Activated T-helper 1 cell treated with anti-CD3 and anti-CD28 coated beads, Interleukin-12 subunit alpha, Interleukin-12 subunit beta, Interleukin-2, Interleukin-4 antibody, amounts not matched to agents 30 ng/mL and 10 ng/mL and 1 ng/mL, durations not matched to agents 14 hours and 24 hours and 36 hours (primary cell): Measurements from ENCODE around the gene HOTAIR. TPM values are rescaled to one million over a fixed set of nuclear protein-coding genes. Genes with fewer than 3 reads are reported as not detected.
A peak's percentile ranks its signal among the peaks of the same experiment; 100 is the strongest.

Experiments
- DNase-seq: peaks from one replicate; pipeline ENCODE4 v3.0.0; 2021; ENCODE audit warnings: low spot score
- H3K27ac Mint-ChIP-seq: one replicate; pipeline ENCODE4 v1.8.0; 2021; ENCODE audit warnings: mild to moderate bottlenecking, mixed read lengths
- H3K27me3 Mint-ChIP-seq: one replicate; pipeline ENCODE4 v1.8.0; 2022; ENCODE audit warnings: mild to moderate bottlenecking, moderate library complexity, mixed read lengths; ENCODE audit not compliant: insufficient read depth
- H3K36me3 Mint-ChIP-seq: one replicate; pipeline ENCODE4 v1.8.0; 2021; ENCODE audit warnings: low read depth, mixed read lengths
- H3K4me1 Mint-ChIP-seq: one replicate; pipeline ENCODE4 v1.8.0; 2021; ENCODE audit warnings: low read depth, mixed read lengths
- H3K4me3 Mint-ChIP-seq: one replicate; pipeline ENCODE4 v1.8.0; 2021; ENCODE audit warnings: mild to moderate bottlenecking, moderate library complexity, mixed read lengths
- H3K9me3 Mint-ChIP-seq: one replicate; pipeline ENCODE4 v1.8.0; 2021; ENCODE audit warnings: mixed read lengths
- intact Hi-C: fragments of 100-400 bp; cut with micrococcal nuclease; formaldehyde crosslinking; loops from one replicate; pipeline ENCODE4 v1.15.1; 2024
- total RNA-seq: library from RNA; stranded (reverse); gene quantifications from 2 replicates; pipeline ENCODE4 v1.2.3, GENCODE V29; 2022

HOTAIR gene
- total RNA-seq, 1 donor from 2014 or later, result not detected

DNA sequence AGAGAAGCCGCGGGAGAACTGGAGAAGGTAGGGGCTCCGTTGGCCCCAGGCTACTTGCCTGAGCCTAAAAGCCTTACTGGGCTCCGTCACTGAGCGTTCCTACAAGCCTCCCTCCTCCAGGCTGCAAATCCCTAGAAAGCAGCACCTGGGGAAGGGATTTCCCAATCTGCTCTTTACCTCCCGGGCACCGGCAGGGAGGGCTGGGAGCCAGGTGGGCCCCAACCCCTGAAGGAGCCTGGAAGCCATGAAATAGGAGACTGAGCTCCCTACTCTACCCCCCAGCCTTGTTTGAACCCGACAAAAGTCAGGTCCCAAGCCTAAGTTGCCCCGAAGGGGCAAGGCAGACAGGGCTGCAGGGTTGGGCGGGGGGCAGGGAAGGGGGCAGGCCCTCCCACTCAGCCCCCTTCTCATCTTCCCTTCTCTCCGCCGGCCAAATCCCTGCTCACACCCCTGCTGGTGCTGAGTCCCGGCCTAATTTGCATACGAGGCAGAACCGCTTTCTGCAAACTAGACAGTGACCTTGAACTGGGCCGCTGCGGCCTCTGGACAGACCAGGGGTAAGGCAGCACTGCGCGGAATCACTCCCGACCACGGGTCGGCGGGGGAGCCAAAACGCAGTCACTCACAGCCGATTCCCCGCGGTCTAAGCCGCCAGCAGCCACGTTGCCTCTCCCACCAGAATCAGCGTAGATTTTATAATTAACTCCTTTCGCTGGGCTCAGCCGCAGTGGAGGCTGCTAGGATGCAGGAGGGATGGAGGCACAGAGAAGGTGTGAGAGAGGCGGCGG is 23.8 kb downstream of the HOTAIR start:
- DNase-seq, result no peak
- no peak overlapping the region for H3K4me3 Mint-ChIP-seq
- peaks cover 88% of the 10 kb centered on the region for H3K27me3 Mint-ChIP-seq
- peak overlapping the region; percentile 52 for H3K27ac Mint-ChIP-seq
- H3K4me1 Mint-ChIP-seq, result no peaks in the 10 kb centered on the region
- no peaks in the 10 kb centered on the region for H3K9me3 Mint-ChIP-seq
- H3K36me3 Mint-ChIP-seq, result no peaks in the 10 kb centered on the region
- intact Hi-C loops, result loop anchor here (5.0 kb wide), 1 partner anchor 101 kb away; the partner anchor contains the start of gene HOXC4

DNA sequence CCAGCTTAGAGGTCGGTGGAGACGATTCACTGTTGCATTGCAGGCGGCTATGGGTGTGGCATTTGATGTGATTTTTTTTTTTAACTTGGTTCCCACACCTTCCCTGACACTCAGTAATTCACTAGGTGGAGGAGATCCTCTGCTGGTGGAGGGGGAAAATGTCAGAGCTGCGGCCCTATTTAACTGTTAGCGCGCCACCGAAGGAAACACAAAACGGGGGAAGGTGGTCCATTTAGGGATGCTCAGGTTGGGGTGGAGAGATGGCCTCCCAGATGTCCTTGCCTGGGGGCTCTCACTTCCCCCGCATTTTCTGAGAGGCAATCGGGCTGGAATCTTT is 24.3 kb downstream of the HOTAIR start:
- H3K27me3 Mint-ChIP-seq, result peaks cover 88% of the 10 kb centered on the region
- DNase-seq, result no peak
- no peaks in the 10 kb centered on the region for H3K9me3 Mint-ChIP-seq
- H3K27ac Mint-ChIP-seq, result peak overlapping the region; percentile 29
- intact Hi-C loops, result loop anchor here (5.0 kb wide), 1 partner anchor 102 kb away; the partner anchor contains the start of gene HOXC4
- no peaks in the 10 kb centered on the region for H3K36me3 Mint-ChIP-seq
- H3K4me3 Mint-ChIP-seq, result no peak overlapping the region
- no peaks in the 10 kb centered on the region for H3K4me1 Mint-ChIP-seq

DNA sequence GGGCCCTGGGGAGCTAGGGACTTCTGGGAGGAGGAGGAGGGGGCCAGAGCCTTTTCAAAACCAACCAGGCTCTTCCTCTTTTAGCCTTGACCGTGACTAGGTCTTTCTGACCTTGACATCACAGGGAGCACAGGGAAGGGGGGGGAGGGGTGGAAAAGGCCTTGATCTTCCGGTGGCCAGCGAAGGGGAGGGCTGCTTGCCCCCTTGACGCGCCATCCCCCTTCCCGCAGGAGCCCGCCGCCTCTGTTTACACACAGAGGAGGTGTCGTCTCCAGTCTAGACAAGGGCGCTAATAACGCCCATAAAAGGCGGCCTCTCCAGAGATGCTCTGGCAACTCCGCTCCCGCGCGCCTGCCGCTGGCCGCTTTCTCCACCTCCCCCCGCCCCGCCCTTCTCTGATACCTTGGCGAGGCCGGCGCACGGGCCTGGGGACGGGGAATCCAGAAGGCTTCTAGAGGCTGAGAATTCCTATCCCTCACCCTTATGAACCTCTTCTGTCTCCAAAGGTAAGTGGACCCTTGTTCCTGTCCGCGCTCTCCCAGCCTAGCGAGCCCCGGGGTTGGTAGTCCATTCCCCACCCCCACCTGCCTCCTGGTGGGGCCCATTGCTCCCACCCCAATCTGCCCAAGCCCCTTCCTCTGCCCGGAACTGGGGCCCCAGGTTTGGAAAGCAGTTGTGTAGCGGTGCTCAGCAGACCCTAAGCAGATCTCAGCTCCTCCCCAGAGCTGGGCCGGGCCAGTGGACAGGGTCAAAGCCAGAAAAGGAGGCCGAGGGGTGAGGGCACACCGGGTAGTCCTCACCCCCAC is 24.9 kb downstream of the HOTAIR start:
- no peak for DNase-seq
- H3K27me3 Mint-ChIP-seq, result peaks cover 91% of the 10 kb centered on the region
- no peak overlapping the region for H3K27ac Mint-ChIP-seq
- no peaks in the 10 kb centered on the region for H3K9me3 Mint-ChIP-seq
- intact Hi-C loops, result loop anchor here (5.0 to 10.0 kb wide), 2 partner anchors 102 to 255 kb away; partner anchors contain the start of gene HOXC4
- H3K4me3 Mint-ChIP-seq, result no peak overlapping the region
- no peaks in the 10 kb centered on the region for H3K36me3 Mint-ChIP-seq
- H3K4me1 Mint-ChIP-seq, result no peaks in the 10 kb centered on the region

GRCh38 chr12:53948650-53949593 is 25.8 kb downstream of the HOTAIR start:
- Mint-ChIP-seq H3K27ac (no peak overlapping the region), H3K4me1 (no peaks in the 10 kb centered on the region), H3K36me3 (no peaks in the 10 kb centered on the region), H3K4me3 (no peak overlapping the region), H3K27me3 (peaks cover 93% of the 10 kb centered on the region), H3K9me3 (no peaks in the 10 kb centered on the region)
- no peak for DNase-seq
- intact Hi-C loops, result loop anchor here (10.0 kb wide), 1 partner anchor 254 kb away; no protein-coding TSS in a partner anchor

GRCh38 chr12:53947743-53948142 is 27.0 kb downstream of the HOTAIR start:
- H3K9me3 Mint-ChIP-seq, result no peaks in the 10 kb centered on the region

DNA sequence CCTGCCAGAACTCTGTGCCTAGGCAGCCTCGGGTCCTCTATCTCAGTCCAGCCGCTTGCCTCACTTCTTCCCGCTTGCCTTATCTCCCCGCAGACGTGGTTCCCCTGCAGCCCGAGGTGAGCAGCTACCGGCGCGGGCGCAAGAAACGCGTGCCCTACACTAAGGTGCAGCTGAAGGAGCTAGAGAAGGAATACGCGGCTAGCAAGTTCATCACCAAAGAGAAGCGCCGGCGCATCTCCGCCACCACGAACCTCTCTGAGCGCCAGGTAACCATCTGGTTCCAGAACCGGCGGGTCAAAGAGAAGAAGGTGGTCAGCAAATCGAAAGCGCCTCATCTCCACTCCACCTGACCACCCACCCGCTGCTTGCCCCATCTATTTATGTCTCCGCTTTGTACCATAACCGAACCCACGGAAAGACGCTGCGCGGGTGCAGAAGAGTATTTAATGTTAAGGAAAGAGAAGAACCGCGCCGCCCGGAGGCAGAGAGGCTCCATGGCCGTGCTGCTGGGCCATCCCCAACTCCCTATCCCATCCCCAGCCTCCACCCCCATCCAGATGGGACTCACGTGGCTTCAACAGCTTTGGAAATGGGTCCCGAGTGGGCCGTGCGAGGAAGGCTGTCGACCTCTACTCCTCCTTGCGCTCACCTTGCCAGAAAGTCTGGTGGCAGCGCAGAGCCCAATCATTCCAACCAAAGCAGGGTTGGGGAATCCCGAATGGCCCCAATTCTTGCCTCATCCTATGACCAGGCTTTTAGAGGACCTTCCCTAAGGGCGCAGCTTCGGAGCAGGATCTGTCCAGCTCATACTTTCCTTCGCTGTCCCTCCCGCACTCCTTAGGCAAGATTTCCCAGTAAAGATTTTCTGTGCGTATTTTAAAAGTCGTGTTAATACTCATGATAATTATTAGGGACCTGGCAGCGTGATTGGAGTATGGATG is 29.6 kb downstream of the HOTAIR start:
- H3K4me1 Mint-ChIP-seq, result no peaks in the 10 kb centered on the region
- no peak overlapping the region for H3K27ac Mint-ChIP-seq
- no peaks in the 10 kb centered on the region for H3K36me3 Mint-ChIP-seq
- H3K27me3 Mint-ChIP-seq, result peaks cover 90% of the 10 kb centered on the region
- no peak for DNase-seq
- no peaks in the 10 kb centered on the region for H3K9me3 Mint-ChIP-seq
- no peak overlapping the region for H3K4me3 Mint-ChIP-seq
- intact Hi-C loops, result loop anchor here (10.0 kb wide), 1 partner anchor 250 kb away; no protein-coding TSS in a partner anchor

More at GRCh38 chr12:53947743-53948142, 27.0 kb downstream of the HOTAIR start:
- Mint-ChIP-seq H3K27me3 (peaks cover 94% of the 10 kb centered on the region), H3K27ac (no peak overlapping the region), H3K36me3 (no peaks in the 10 kb centered on the region), H3K4me1 (no peaks in the 10 kb centered on the region), H3K4me3 (no peak overlapping the region)
- DNase-seq, result no peak
- intact Hi-C loops, result loop anchor here (10.0 kb wide), 1 partner anchor 253 kb away; no protein-coding TSS in a partner anchor

DNA sequence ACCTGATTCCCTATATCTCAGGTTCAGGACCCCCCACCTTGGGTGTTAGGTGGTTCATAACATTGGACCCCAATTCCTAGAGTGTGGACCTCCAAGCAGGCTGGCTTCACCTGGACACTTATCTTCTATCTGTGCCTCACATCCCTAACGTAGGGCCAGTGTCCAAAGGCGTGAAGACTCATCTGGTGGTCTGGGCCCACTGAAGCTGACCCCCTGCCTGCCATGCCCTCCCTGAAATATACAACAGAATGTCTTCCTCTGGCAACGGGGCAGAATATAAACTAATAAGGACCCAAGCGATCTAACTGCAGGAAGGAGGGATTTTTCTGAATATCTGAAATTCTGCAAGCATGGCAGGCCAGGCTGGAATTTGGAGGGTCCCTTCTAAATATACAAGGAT is 30.5 kb downstream of the HOTAIR start:
- Mint-ChIP-seq H3K4me3 (no peak overlapping the region), H3K27ac (no peak overlapping the region), H3K9me3 (no peaks in the 10 kb centered on the region), H3K4me1 (no peaks in the 10 kb centered on the region), H3K36me3 (no peaks in the 10 kb centered on the region), H3K27me3 (peaks cover 88% of the 10 kb centered on the region)
- DNase-seq, result no peak
- intact Hi-C loops, result loop anchor here (10.0 kb wide), 1 partner anchor 249 kb away; no protein-coding TSS in a partner anchor

DNA sequence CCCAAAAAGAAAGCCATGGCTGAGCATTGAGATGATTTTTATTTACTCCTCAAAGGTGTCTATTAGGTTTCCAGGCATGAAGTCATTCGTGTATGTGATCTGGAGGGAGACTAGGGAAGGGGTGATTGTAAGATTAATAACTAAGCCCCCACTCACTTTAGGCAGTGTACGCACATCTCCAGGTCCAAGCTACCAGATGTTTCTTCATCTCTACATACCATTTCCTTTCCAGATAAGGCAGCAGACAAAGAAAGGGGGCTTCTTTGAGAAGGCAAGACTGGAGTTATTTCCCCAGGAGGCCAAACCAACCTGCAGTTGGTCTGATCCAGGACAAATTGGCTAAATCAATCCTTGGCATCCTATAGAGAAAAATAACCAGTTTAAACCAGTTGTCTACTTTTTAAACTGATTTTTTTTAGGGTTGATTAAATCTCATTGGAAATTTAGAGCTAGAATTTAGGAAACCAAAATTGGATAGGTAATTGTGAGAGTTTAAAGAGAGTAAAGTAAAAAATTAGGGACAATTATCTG is 32.2 kb downstream of the HOTAIR start:
- intact Hi-C loops, result loop anchor here (10.0 kb wide), 1 partner anchor 248 kb away; no protein-coding TSS in a partner anchor
- Mint-ChIP-seq H3K9me3 (no peaks in the 10 kb centered on the region), H3K4me3 (no peak overlapping the region), H3K4me1 (no peaks in the 10 kb centered on the region), H3K27ac (no peak overlapping the region), H3K27me3 (peaks cover 83% of the 10 kb centered on the region), H3K36me3 (no peaks in the 10 kb centered on the region)
- DNase-seq, result no peak

GRCh38 chr12:53941750-53942149 is 33.0 kb downstream of the HOTAIR start:
- H3K27me3 Mint-ChIP-seq, result peaks cover 83% of the 10 kb centered on the region

DNA sequence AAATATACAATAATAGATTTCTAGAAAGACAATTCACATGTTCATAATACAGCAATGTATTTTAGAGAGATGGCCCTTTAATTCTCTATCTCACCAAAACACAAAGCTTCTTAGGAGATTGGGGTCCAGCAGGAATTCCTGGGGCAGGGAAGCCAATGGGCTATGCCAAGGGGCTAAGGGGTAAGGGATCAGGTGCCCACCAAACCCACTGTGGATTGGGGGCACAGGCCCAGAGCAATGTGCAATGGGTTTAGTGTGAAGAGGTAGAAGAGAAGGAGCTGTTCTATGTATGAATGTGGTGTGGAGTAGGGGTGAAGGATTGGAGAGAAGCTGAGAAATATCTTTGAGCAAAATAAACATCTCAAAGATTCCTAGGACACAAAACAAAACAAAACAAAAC is 33.6 kb downstream of the HOTAIR start:
- intact Hi-C loops, result loop anchor here (10.0 kb wide), 1 partner anchor 246 kb away; no protein-coding TSS in a partner anchor
- Mint-ChIP-seq H3K27me3 (peaks cover 81% of the 10 kb centered on the region), H3K9me3 (no peaks in the 10 kb centered on the region), H3K4me3 (no peak overlapping the region), H3K27ac (no peak overlapping the region), H3K4me1 (no peaks in the 10 kb centered on the region), H3K36me3 (no peaks in the 10 kb centered on the region)
- DNase-seq, result no peak

More at GRCh38 chr12:53941750-53942149, 33.0 kb downstream of the HOTAIR start:
- H3K4me1 Mint-ChIP-seq, result no peaks in the 10 kb centered on the region
- H3K27ac Mint-ChIP-seq, result no peak overlapping the region
- no peak for DNase-seq
- H3K4me3 Mint-ChIP-seq, result no peak overlapping the region
- H3K9me3 Mint-ChIP-seq, result no peaks in the 10 kb centered on the region
- H3K36me3 Mint-ChIP-seq, result no peaks in the 10 kb centered on the region
- intact Hi-C loops, result loop anchor here (10.0 kb wide), 1 partner anchor 247 kb away; no protein-coding TSS in a partner anchor

GRCh38 chr12:53940443-53941014 is 34.2 kb downstream of the HOTAIR start:
- no peak overlapping the region for H3K4me3 Mint-ChIP-seq
- H3K4me1 Mint-ChIP-seq, result no peaks in the 10 kb centered on the region
- no peak overlapping the region for H3K27ac Mint-ChIP-seq
- H3K9me3 Mint-ChIP-seq, result no peaks in the 10 kb centered on the region
- no peaks in the 10 kb centered on the region for H3K36me3 Mint-ChIP-seq
- intact Hi-C loops, result loop anchor here (10.0 kb wide), 1 partner anchor 246 kb away; no protein-coding TSS in a partner anchor
- no peak for DNase-seq
- H3K27me3 Mint-ChIP-seq, result peaks cover 81% of the 10 kb centered on the region
